NT2/D1 (cell line): ENCODE data around the gene FAM193A.

ENCODE experiments used
- SUZ12 ChIP-seq: IDR thresholded peaks from 2 replicates; pipeline ENCODE4 v1.6.1; 2011; ENCODE audit not compliant: insufficient read length, insufficient read depth; ENCODE audit errors: extremely low read depth
- YY1 ChIP-seq: IDR thresholded peaks from 2 replicates; pipeline ENCODE4 v1.6.1; 2011; ENCODE audit not compliant: insufficient read length, insufficient read depth
- ZNF274 ChIP-seq: IDR thresholded peaks from 2 replicates; pipeline ENCODE4 v1.6.1; 2011; ENCODE audit warnings: mild to moderate bottlenecking, low read depth, low read length

GRCh38 chr4:2500547-2500946 is 35.9 kb upstream of the FAM193A start:
- TF ChIP-seq YY1: no peak
- TF ChIP-seq ZNF274: no peak
- TF ChIP-seq SUZ12: no peak
